ENCODE results near the gene DGKZ. TPM values are rescaled to one million over a fixed set of nuclear protein-coding genes. Genes with fewer than 3 reads are reported as not detected.

Gene DGKZ
- total RNA-seq, 4 donors from 2014 or later, result 41.8 to 86.4 (median 60.3) TPM

DNA sequence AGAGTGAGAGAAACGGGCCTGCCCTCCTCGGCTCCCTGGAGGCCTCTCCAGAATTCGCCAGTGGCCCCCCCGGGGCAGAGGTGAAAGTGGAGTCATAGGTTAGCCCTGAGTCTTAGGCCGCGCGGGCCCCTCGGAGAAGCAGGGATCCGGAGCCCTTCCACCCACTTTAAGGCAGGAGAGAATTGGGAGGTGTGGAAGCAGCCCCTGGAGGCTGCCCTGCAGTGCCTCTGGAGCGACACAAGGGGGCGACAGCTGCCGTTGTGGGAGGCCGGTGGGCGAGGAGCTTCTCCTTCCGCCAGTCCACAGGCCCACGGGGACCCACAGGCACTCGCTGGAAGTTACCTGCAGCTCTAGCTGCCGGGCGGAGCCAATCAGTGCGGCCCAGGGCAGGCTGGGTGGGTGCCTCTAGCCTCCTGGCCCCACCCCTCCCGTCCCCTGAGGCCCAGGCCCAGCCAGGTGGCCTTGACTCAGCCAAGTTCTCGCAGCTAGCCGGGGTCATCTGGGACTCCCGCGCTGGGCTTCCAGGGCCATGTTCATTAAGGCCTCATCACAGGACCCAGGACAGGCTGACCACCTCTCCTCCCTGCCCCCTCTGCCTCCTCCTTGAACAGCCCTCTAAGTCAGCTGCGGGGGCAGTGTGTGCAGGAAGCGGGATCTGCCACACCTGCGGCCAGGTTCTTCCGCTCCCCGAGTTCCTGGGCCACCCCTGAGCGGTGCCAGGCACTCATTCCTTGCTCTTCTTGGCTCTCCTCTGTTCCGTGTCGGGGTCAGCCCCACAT is 5.0 kb downstream of the DGKZ start:
- intact Hi-C loops (cut with DNase I; ENCODE audit: low total_unique reads), result no loop called here
- WGBS, 2 donors, result 49 to 61% methylated on average over 22 to 33 of the region's 33 CpGs
- H3K4me3 ChIP-seq (ENCODE audit: low read depth, poor library complexity, severe bottlenecking), result no peak overlapping the region
- no peak for DNase-seq (ENCODE audit: low spot score in 2 of 2)
- TF ChIP-seq, protein P1, sequence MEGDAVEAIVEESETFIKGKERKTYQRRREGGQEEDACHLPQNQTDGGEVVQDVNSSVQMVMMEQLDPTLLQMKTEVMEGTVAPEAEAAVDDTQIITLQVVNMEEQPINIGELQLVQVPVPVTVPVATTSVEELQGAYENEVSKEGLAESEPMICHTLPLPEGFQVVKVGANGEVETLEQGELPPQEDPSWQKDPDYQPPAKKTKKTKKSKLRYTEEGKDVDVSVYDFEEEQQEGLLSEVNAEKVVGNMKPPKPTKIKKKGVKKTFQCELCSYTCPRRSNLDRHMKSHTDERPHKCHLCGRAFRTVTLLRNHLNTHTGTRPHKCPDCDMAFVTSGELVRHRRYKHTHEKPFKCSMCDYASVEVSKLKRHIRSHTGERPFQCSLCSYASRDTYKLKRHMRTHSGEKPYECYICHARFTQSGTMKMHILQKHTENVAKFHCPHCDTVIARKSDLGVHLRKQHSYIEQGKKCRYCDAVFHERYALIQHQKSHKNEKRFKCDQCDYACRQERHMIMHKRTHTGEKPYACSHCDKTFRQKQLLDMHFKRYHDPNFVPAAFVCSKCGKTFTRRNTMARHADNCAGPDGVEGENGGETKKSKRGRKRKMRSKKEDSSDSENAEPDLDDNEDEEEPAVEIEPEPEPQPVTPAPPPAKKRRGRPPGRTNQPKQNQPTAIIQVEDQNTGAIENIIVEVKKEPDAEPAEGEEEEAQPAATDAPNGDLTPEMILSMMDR (IDR thresholded peaks at IDR 0.05), result peak in 1 of 3 donors; percentile 40
- TF ChIP-seq POLR2A (IDR thresholded peaks at IDR 0.05), result no peak

DNA sequence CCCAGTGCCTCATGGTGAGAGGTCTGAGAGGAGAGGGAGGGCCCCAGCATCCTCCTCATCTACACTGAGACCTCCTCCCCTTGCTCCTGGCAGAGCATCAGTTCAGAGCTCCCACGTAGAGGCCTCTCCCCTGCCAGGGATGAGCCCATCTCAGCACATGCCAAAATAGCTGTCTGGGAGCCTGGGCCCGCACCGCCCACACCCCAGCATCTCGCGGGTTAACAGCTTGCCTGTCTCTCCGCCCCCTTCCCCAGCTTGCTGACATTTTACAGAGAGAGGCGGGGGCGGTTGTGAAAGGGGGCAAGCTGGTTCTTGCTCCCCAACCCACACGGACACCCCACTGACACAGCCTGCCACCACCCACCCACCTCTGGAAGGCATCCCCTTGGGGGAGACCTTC is 6.4 kb downstream of the DGKZ start:
- TF ChIP-seq, protein P1 (IDR thresholded peaks at IDR 0.05), result no peak
- no peak for TF ChIP-seq POLR2A (IDR thresholded peaks at IDR 0.05)
- intact Hi-C loops (cut with DNase I; ENCODE audit: low total_unique reads), result no loop called here
- DNase-seq (ENCODE audit: low spot score in 2 of 2), result no peak
- no peak overlapping the region for H3K4me3 ChIP-seq (ENCODE audit: low read depth, poor library complexity, severe bottlenecking)
- WGBS, 2 donors, result 22 to 26% methylated on average over 9 of the region's 9 CpGs

GRCh38 chr11:46356924-46357482 is 9.7 kb downstream of the DGKZ start:
- DNase-seq (ENCODE audit: low spot score in 2 of 2), result no peak
- H3K4me3 ChIP-seq (ENCODE audit: low read depth, poor library complexity, severe bottlenecking), result no peak overlapping the region
- 80 to 83% methylated on average over 7 of the region's 7 CpGs for WGBS, 2 donors
- intact Hi-C loops (cut with DNase I; ENCODE audit: low total_unique reads), result no loop called here
- TF ChIP-seq, protein P1 (IDR thresholded peaks at IDR 0.05), result no peak
- no peak for TF ChIP-seq POLR2A (IDR thresholded peaks at IDR 0.05)

DNA sequence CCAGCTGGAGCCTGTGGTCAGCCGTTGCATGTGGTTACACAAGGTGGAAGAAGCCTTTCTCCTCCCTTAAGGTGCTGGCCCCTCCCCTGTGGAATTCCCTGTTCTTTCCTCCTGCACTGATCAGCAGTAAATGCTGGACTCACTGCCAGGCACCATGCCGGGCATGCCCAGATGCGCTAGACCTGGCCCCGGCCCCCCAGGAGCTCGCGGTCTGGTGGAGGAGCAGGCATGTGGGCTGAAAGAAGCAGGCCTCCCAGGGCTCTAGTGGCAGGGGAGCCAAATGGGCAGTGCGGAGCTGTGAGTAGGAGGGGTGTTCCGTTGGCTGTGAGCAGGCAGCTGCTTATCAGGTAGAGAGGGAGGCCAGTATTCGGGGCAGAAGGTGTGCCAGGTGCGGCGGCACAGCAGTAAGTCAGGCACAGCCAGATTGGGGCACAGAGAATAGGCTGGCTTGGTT is 10.2 kb downstream of the DGKZ start:
- TF ChIP-seq, protein P1 (IDR thresholded peaks at IDR 0.05), result no peak
- TF ChIP-seq POLR2A (IDR thresholded peaks at IDR 0.05), result no peak
- intact Hi-C loops (cut with DNase I; ENCODE audit: low total_unique reads), result no loop called here
- H3K4me3 ChIP-seq (ENCODE audit: low read depth, poor library complexity, severe bottlenecking), result no peak overlapping the region
- DNase-seq (ENCODE audit: low spot score in 2 of 2), result no peak
- 46 to 50% methylated on average over 9 to 11 of the region's 11 CpGs for WGBS, 2 donors

DNA sequence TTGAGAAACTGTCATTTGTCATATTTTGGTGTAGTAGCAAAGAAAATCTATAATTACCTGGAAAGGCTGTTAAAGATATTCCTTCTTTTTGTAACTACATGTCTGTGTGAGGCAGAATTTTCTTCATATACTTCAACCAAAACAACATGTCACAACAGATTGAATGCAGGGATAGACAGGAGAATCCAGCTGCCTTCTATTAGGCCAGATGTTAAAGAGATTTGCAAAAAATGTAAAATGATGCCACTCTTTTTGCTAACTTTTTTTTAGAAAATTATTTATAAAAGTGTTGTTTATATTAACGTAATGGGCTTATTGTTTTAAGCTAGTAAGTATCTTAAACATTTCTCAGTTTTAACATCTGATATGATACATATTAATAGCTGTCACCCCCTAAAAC is 12.7 kb downstream of the DGKZ start:
- intact Hi-C loops (cut with DNase I; ENCODE audit: low total_unique reads), result no loop called here
- H3K4me3 ChIP-seq (ENCODE audit: low read depth, poor library complexity, severe bottlenecking), result no peak overlapping the region
- DNase-seq (ENCODE audit: low spot score in 2 of 2), result no peak
- TF ChIP-seq, protein P1 (IDR thresholded peaks at IDR 0.05), result no peak
- TF ChIP-seq POLR2A (IDR thresholded peaks at IDR 0.05), result no peak
- WGBS, 2 donors, result 64 to 71% methylated on average over 1 of the region's 1 CpG

Data from lower leg skin (tissue), 4 donors.